GM23338 (cell line): ENCODE measurements around the gene IDH2. TPM values are rescaled to one million over a fixed set of nuclear protein-coding genes. Genes with fewer than 3 reads are reported as not detected.

Experiments used
- ATAC-seq: fragments of 200-7000 bp; cut with Tn5 transposase; 3 replicates; pipeline ENCODE4 v1.9.1; 2020
- DNase-seq: peaks from one replicate; pipeline ENCODE4 v3.0.0-alpha.2; 2015; ENCODE audit warnings: low spot score
- H2AFZ ChIP-seq: fragments of 200-600 bp; sonication (generic); 2 replicates; pipeline ENCODE4 v1.8.0; 2016; ENCODE audit warnings: antibody characterized with exemption, mild to moderate bottlenecking, moderate library complexity
- H3F3A ChIP-seq: fragments of 200-600 bp; sonication (generic); replicated peaks from 2 replicates; pipeline ENCODE4 v1.8.0; 2017; ENCODE audit warnings: antibody characterized with exemption, mixed run types, low read depth
- H3K27ac ChIP-seq: fragments of 200-600 bp; sonication (generic); 2 replicates; pipeline ENCODE4 v1.6.1; 2016; ENCODE audit warnings: low read depth
- H3K27me3 ChIP-seq: fragments of 200-600 bp; sonication (generic); 2 replicates; pipeline ENCODE4 v1.8.0; 2016; ENCODE audit warnings: mild to moderate bottlenecking, mixed run types, moderate library complexity; ENCODE audit not compliant: insufficient read depth
- H3K36me3 ChIP-seq: fragments of 200-600 bp; sonication (generic); 2 replicates; pipeline ENCODE4 v1.8.0; 2016; ENCODE audit warnings: mild to moderate bottlenecking; ENCODE audit not compliant: insufficient read depth
- H3K4me1 ChIP-seq: fragments of 200-600 bp; sonication (generic); 2 replicates; pipeline ENCODE4 v1.8.0; 2016; ENCODE audit warnings: mild to moderate bottlenecking, moderate library complexity; ENCODE audit not compliant: insufficient read depth
- H3K4me2 ChIP-seq: fragments of 200-600 bp; sonication (generic); 2 replicates; pipeline ENCODE4 v1.7.1; 2017; ENCODE audit warnings: mixed run types
- H3K4me3 ChIP-seq: fragments of 200-600 bp; sonication (generic); 2 replicates; pipeline ENCODE4 v1.6.1; 2016; ENCODE audit warnings: mixed run types
- H3K79me2 ChIP-seq: fragments of 200-600 bp; sonication (generic); replicated peaks from 2 replicates; pipeline ENCODE4 v1.8.0; 2017; ENCODE audit warnings: mild to moderate bottlenecking; ENCODE audit not compliant: insufficient read depth
- H3K9me2 ChIP-seq: fragments of 200-600 bp; sonication (generic); 2 replicates; pipeline ENCODE4 v1.8.0; 2017; ENCODE audit not compliant: insufficient read depth
- H4K20me1 ChIP-seq: fragments of 200-600 bp; sonication (generic); replicated peaks from 2 replicates; pipeline ENCODE4 v1.8.0; 2017; ENCODE audit warnings: mild to moderate bottlenecking; ENCODE audit not compliant: insufficient read depth
- H3K27ac Mint-ChIP-seq: 2 replicates; pipeline ENCODE4 v1.8.0; 2020; ENCODE audit warnings: inconsistent platforms, mild to moderate bottlenecking, moderate library complexity, mixed read lengths
- H3K27me3 Mint-ChIP-seq: 3 replicates; pipeline ENCODE4 v1.8.0; 2022; ENCODE audit warnings: low read depth, mild to moderate bottlenecking, moderate library complexity, mixed read lengths, inconsistent platforms; ENCODE audit not compliant: insufficient read depth, poor library complexity
- H3K36me3 Mint-ChIP-seq: 3 replicates; pipeline ENCODE4 v1.8.0; 2021; ENCODE audit warnings: low read depth, mild to moderate bottlenecking, inconsistent platforms, moderate library complexity, mixed read lengths
- H3K4me1 Mint-ChIP-seq: 3 replicates; pipeline ENCODE4 v1.8.0; 2020; ENCODE audit warnings: mild to moderate bottlenecking, inconsistent platforms, mixed read lengths
- H3K4me3 Mint-ChIP-seq: 3 replicates; pipeline ENCODE4 v1.8.0; 2021; ENCODE audit warnings: moderate library complexity, mild to moderate bottlenecking, inconsistent platforms, mixed read lengths
- H3K9me3 Mint-ChIP-seq: 3 replicates; pipeline ENCODE4 v1.8.0; 2020; ENCODE audit warnings: moderate library complexity, mild to moderate bottlenecking, inconsistent platforms, mixed read lengths
- EZH2 ChIP-seq: fragments of 200-600 bp; sonication (generic); IDR thresholded peaks from one replicate; pipeline ENCODE4 v1.8.0; 2017; ENCODE audit warnings: antibody characterized with exemption, mild to moderate bottlenecking, low read depth; ENCODE audit not compliant: unreplicated experiment
- EZH2phosphoT487 ChIP-seq: fragments of 200-600 bp; sonication (generic); IDR thresholded peaks from one replicate; pipeline ENCODE4 v1.8.1; 2018; ENCODE audit warnings: antibody characterized with exemption; ENCODE audit not compliant: unreplicated experiment
- NANOG ChIP-seq: IDR thresholded peaks from 2 replicates; pipeline ENCODE4 v1.6.1; 2016; ENCODE audit warnings: antibody characterized with exemption, borderline replicate concordance
- POLR2AphosphoS5 ChIP-seq: IDR thresholded peaks from 2 replicates; pipeline ENCODE4 v1.6.1; 2016; ENCODE audit warnings: antibody characterized with exemption, low read depth
- polyA plus RNA-seq: library from polyadenylated mRNA; unstranded; fragments of >200 nt; fragmentation: Nextera tagmentation; extraction: Ambion mirVana; gene quantifications from 2 replicates; pipeline ENCODE4 v1.2.1, GENCODE V29; 2016
- total RNA-seq: library from RNA; depleted of rRNA; stranded (reverse); fragments of >200 nt; shearing (Covaris generic); gene quantifications from 2 replicates; pipeline ENCODE4 v1.2.3, GENCODE V29; 2014
- TF ChIP-seq, protein P1 (sequence below): IDR thresholded peaks from 2 replicates; pipeline ENCODE4 v1.6.1; 2016; ENCODE audit warnings: antibody characterized with exemption
- TF ChIP-seq, protein P2 (sequence below), 2 experiments: fragments of 200-600 bp in 1 of 2; sonication (generic) in 1 of 2; conservative IDR thresholded peaks; 2 replicates each; pipeline versions ENCODE4 v1.5.1 to v1.6.1; 2016 to 2017; ENCODE audit warnings: antibody characterized with exemption in 2 of 2, low read depth in 2 of 2, mild to moderate bottlenecking in 2 of 2, moderate library complexity in 1 of 2
- TF ChIP-seq, protein P3 (sequence below): fragments of 250-450 bp; sonication (Bioruptor Pico); IDR thresholded peaks from 2 replicates; pipeline ENCODE4 v1.5.0; 2020; ENCODE audit warnings: mild to moderate bottlenecking, moderate library complexity

The IDH2 gene
- total and polyA plus RNA-seq, 2 experiments from 2014 or later = 54.9 to 64.0 TPM

DNA sequence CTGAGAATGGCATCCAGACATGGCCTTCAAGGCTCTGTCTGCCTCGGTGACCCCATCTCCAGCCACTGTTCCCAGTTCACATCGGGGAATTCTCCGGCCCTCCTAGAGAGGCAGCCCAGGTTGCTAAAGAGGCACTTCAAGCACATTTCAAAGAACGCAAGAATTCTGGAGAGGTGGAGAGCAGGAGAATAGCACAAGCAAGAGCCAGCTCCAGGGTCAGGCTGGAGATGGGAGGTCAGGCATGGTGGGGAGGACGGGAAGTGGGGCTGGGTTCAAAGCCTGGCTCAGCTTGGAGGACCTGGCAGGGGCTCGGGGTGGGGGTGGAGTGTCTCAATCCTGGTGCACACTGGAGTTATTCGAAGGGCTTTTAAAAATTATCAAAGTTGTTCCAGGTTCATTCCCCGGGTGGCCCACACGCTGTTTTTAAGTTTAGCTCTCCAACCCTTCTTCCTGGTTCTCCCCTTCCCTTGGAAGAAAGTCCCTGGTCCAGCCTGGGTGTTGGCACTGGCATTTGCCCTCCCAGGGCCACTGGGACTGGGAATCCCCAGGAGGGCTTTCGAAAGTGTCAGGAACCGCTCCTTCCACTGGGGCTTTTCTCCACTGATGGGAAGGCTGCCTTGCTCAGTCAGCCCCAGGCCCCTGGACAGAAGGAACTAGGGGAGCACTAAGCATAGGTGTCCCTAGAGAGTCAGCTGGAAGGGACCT lies 65.3 kb downstream of the IDH2 start (continued):
- TF ChIP-seq, protein P1, sequence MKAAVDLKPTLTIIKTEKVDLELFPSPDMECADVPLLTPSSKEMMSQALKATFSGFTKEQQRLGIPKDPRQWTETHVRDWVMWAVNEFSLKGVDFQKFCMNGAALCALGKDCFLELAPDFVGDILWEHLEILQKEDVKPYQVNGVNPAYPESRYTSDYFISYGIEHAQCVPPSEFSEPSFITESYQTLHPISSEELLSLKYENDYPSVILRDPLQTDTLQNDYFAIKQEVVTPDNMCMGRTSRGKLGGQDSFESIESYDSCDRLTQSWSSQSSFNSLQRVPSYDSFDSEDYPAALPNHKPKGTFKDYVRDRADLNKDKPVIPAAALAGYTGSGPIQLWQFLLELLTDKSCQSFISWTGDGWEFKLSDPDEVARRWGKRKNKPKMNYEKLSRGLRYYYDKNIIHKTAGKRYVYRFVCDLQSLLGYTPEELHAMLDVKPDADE = no peak
- TF ChIP-seq, protein P2, sequence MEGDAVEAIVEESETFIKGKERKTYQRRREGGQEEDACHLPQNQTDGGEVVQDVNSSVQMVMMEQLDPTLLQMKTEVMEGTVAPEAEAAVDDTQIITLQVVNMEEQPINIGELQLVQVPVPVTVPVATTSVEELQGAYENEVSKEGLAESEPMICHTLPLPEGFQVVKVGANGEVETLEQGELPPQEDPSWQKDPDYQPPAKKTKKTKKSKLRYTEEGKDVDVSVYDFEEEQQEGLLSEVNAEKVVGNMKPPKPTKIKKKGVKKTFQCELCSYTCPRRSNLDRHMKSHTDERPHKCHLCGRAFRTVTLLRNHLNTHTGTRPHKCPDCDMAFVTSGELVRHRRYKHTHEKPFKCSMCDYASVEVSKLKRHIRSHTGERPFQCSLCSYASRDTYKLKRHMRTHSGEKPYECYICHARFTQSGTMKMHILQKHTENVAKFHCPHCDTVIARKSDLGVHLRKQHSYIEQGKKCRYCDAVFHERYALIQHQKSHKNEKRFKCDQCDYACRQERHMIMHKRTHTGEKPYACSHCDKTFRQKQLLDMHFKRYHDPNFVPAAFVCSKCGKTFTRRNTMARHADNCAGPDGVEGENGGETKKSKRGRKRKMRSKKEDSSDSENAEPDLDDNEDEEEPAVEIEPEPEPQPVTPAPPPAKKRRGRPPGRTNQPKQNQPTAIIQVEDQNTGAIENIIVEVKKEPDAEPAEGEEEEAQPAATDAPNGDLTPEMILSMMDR (conservative IDR thresholded peaks at IDR 0.05; ENCODE audit: low read depth in 2 of 2) = no peak
- no peak for TF ChIP-seq POLR2AphosphoS5

GRCh38 chr15:90036343-90036742 lies 65.9 kb downstream of the IDH2 start:
- no peaks in the 10 kb centered on the region for H3K36me3 ChIP-seq
- ATAC-seq (no peak), DNase-seq (no peak)
- H3K4me2 ChIP-seq = no peak overlapping the region; the same call in 1 of the 2 replicates
- H3K4me1 ChIP-seq = peaks cover 16% of the 10 kb centered on the region; the same call in 1 of the 2 replicates
- H3K27me3 ChIP-seq = no peaks in the 10 kb centered on the region
- Mint-ChIP-seq H3K27me3 (peaks cover 12% of the 10 kb centered on the region), H3K27ac (no peak overlapping the region; the same call in 1 of the 2 replicates), H3K36me3 (no peaks in the 10 kb centered on the region), H3K4me3 (no peak overlapping the region), H3K4me1 (peaks cover 64% of the 10 kb centered on the region), H3K9me3 (no peaks in the 10 kb centered on the region)
- H4K20me1 ChIP-seq = no peaks in the 10 kb centered on the region
- H3K9me2 ChIP-seq = no peaks in the 10 kb centered on the region
- TF ChIP-seq EZH2 = no peak
- no peak overlapping the region for H3K4me3 ChIP-seq
- peaks cover 14% of the 10 kb centered on the region for H3K79me2 ChIP-seq
- no peak overlapping the region for H2AFZ ChIP-seq
- no peak overlapping the region for H3K27ac ChIP-seq
- 0 out of 2 replicates have a peak, but pooled peaks cover 4% of the 10 kb centered on the region for H3F3A ChIP-seq

DNA sequence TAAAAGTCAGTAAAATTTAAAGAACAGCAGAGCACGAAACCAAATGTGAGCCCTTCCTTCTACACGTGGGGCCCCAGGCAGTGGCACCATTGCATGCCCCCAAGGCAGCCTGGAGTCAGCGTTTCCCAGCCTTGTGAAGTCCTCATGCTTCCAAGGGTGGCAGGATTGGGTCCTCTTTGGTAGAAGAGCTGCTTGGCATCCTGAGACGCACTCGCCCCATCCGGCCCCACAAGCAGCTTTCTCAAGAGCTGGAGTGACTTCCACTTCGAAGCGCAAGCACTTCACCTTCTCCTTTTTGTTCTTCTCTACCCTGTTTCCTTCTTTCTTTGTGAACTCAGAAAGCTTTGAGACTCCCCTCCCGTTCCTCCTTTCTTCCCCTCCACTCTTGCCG lies 66.4 kb downstream of the IDH2 start:
- no peak for ATAC-seq
- no peak for TF ChIP-seq EZH2phosphoT487
- TF ChIP-seq POLR2AphosphoS5 = no peak
- no peak for TF ChIP-seq NANOG
- TF ChIP-seq EZH2 = no peak
- TF ChIP-seq, protein P3, sequence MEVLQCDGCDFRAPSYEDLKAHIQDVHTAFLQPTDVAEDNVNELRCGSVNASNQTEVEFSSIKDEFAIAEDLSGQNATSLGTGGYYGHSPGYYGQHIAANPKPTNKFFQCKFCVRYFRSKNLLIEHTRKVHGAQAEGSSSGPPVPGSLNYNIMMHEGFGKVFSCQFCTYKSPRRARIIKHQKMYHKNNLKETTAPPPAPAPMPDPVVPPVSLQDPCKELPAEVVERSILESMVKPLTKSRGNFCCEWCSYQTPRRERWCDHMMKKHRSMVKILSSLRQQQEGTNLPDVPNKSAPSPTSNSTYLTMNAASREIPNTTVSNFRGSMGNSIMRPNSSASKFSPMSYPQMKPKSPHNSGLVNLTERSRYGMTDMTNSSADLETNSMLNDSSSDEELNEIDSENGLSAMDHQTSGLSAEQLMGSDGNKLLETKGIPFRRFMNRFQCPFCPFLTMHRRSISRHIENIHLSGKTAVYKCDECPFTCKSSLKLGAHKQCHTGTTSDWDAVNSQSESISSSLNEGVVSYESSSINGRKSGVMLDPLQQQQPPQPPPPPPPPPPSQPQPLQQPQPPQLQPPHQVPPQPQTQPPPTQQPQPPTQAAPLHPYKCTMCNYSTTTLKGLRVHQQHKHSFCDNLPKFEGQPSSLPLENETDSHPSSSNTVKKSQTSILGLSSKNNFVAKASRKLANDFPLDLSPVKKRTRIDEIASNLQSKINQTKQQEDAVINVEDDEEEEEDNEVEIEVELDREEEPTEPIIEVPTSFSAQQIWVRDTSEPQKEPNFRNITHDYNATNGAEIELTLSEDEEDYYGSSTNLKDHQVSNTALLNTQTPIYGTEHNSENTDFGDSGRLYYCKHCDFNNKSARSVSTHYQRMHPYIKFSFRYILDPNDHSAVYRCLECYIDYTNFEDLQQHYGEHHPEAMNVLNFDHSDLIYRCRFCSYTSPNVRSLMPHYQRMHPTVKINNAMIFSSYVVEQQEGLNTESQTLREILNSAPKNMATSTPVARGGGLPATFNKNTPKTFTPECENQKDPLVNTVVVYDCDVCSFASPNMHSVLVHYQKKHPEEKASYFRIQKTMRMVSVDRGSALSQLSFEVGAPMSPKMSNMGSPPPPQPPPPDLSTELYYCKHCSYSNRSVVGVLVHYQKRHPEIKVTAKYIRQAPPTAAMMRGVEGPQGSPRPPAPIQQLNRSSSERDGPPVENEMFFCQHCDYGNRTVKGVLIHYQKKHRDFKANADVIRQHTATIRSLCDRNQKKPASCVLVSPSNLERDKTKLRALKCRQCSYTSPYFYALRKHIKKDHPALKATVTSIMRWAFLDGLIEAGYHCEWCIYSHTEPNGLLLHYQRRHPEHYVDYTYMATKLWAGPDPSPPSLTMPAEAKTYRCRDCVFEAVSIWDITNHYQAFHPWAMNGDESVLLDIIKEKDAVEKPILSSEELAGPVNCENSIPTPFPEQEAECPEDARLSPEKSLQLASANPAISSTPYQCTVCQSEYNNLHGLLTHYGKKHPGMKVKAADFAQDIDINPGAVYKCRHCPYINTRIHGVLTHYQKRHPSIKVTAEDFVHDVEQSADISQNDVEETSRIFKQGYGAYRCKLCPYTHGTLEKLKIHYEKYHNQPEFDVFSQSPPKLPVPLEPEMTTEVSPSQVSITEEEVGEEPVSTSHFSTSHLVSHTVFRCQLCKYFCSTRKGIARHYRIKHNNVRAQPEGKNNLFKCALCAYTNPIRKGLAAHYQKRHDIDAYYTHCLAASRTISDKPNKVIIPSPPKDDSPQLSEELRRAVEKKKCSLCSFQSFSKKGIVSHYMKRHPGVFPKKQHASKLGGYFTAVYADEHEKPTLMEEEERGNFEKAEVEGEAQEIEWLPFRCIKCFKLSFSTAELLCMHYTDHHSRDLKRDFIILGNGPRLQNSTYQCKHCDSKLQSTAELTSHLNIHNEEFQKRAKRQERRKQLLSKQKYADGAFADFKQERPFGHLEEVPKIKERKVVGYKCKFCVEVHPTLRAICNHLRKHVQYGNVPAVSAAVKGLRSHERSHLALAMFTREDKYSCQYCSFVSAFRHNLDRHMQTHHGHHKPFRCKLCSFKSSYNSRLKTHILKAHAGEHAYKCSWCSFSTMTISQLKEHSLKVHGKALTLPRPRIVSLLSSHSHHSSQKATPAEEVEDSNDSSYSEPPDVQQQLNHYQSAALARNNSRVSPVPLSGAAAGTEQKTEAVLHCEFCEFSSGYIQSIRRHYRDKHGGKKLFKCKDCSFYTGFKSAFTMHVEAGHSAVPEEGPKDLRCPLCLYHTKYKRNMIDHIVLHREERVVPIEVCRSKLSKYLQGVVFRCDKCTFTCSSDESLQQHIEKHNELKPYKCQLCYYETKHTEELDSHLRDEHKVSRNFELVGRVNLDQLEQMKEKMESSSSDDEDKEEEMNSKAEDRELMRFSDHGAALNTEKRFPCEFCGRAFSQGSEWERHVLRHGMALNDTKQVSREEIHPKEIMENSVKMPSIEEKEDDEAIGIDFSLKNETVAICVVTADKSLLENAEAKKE = no peak

More for the DNA sequence above, 66.4 kb downstream of the IDH2 start:
- H3K36me3 ChIP-seq = no peaks in the 10 kb centered on the region
- no peaks in the 10 kb centered on the region for H3K9me2 ChIP-seq
- no peak for DNase-seq
- no peaks in the 10 kb centered on the region for H4K20me1 ChIP-seq
- Mint-ChIP-seq H3K36me3 (no peaks in the 10 kb centered on the region), H3K9me3 (no peaks in the 10 kb centered on the region), H3K27ac (no peak overlapping the region), H3K4me1 (peaks cover 65% of the 10 kb centered on the region), H3K27me3 (peaks cover 12% of the 10 kb centered on the region), H3K4me3 (no peak overlapping the region)
- no peak overlapping the region for H2AFZ ChIP-seq
- H3K27me3 ChIP-seq = no peaks in the 10 kb centered on the region
- no peak overlapping the region for H3K4me3 ChIP-seq
- no peak overlapping the region; the same call in 1 of the 2 replicates for H3K27ac ChIP-seq
- 0 out of 2 replicates have a peak, but pooled peaks cover 4% of the 10 kb centered on the region for H3F3A ChIP-seq
- H3K4me1 ChIP-seq = peaks cover 21% of the 10 kb centered on the region; the same call in 1 of the 2 replicates
- H3K79me2 ChIP-seq = peaks cover 14% of the 10 kb centered on the region
- no peak overlapping the region for H3K4me2 ChIP-seq
